PC-3 (cell line): ENCODE data around the gene SLC39A11. TPM values are rescaled to one million over a fixed set of nuclear protein-coding genes. Genes with fewer than 3 reads are reported as not detected.

Experiments
- ATAC-seq: fragments of 200-7000 bp; cut with Tn5 transposase; 2 replicates; pipeline ENCODE4 v1.9.1; 2020; ENCODE audit warnings: mild to moderate bottlenecking, moderate library complexity
- BruUV-seq: library from RNA; stranded (reverse); fragments of 400-500 nt; replicated peaks from 2 replicates; lab custom pipeline; 2021; lab: Mats Ljungman, UMichigan
- CTCF ChIA-PET: fragments of 300-600 bp; sonication (Branson Sonifier 250); formaldehyde crosslinking; loops from one replicate; lab custom pipeline; 2022; ENCODE audit warnings: antibody characterized with exemption; lab: Charles Lee
- POLR2A ChIA-PET: fragments of 300-600 bp; sonication (Branson Sonifier 250); formaldehyde crosslinking; loops from one replicate; lab custom pipeline; 2022; ENCODE audit warnings: antibody characterized with exemption; ENCODE audit not compliant: unreplicated experiment; lab: Charles Lee
- DNase-seq: peaks from one replicate; pipeline ENCODE4 v3.0.0-alpha.2; 2015
- H2AFZ ChIP-seq: fragments of 300-600 bp; sonication (generic); 2 replicates; pipeline ENCODE4 v1.6.0; 2016; ENCODE audit warnings: antibody characterized with exemption, low read length
- H3F3A ChIP-seq: fragments of 300-600 bp; sonication (generic); one replicate; pipeline ENCODE4 v1.6.0; 2017; ENCODE audit warnings: antibody characterized with exemption, low read length, control low read depth, mild to moderate bottlenecking; ENCODE audit not compliant: unreplicated experiment
- H3K27ac ChIP-seq: fragments of 300-600 bp; sonication (generic); 2 replicates; pipeline ENCODE4 v1.5.1; 2016; ENCODE audit warnings: mild to moderate bottlenecking, low read length
- H3K27me3 ChIP-seq: fragments of 300-600 bp; sonication (generic); 2 replicates; pipeline ENCODE4 v1.6.1; 2016; ENCODE audit warnings: low read length, mixed read lengths
- H3K36me3 ChIP-seq: fragments of 300-600 bp; sonication (generic); 2 replicates; pipeline ENCODE4 v1.6.1; 2016; ENCODE audit warnings: low read depth, mixed run types, low read length, mixed read lengths
- H3K4me1 ChIP-seq: fragments of 300-600 bp; sonication (generic); 2 replicates; pipeline ENCODE4 v1.5.1; 2016; ENCODE audit warnings: low read length; ENCODE audit not compliant: insufficient read depth
- H3K4me2 ChIP-seq: fragments of 300-600 bp; sonication (generic); 2 replicates; pipeline ENCODE4 v1.6.0; 2016; ENCODE audit warnings: low read length
- H3K4me3 ChIP-seq: fragments of 300-600 bp; sonication (generic); 2 replicates; pipeline ENCODE4 v1.5.1; 2016; ENCODE audit warnings: mild to moderate bottlenecking, low read length, mixed read lengths
- H3K79me2 ChIP-seq: fragments of 300-600 bp; sonication (generic); 2 replicates; pipeline ENCODE4 v1.6.1; 2017; ENCODE audit warnings: low read length, mixed read lengths
- H3K9ac ChIP-seq: fragments of 300-600 bp; sonication (generic); 2 replicates; pipeline ENCODE4 v1.6.0; 2016; ENCODE audit warnings: mild to moderate bottlenecking, low read length
- H3K9me2 ChIP-seq: fragments of 300-600 bp; sonication (generic); replicated peaks from 2 replicates; pipeline ENCODE4 v1.6.1; 2016; ENCODE audit warnings: mixed run types, low read length, mixed read lengths
- H3K9me3 ChIP-seq: fragments of 300-600 bp; sonication (generic); 2 replicates; pipeline ENCODE4 v1.6.1; 2016; ENCODE audit warnings: low read length, mixed read lengths
- H4K20me1 ChIP-seq: fragments of 300-600 bp; sonication (generic); 2 replicates; pipeline ENCODE4 v1.6.1; 2016; ENCODE audit warnings: low read length, mixed read lengths
- CTCF ChIP-seq: fragments of 300-600 bp; sonication (generic); conservative IDR thresholded peaks from 2 replicates; pipeline ENCODE4 v1.5.1; 2017; ENCODE audit warnings: antibody characterized with exemption, low read depth, mild to moderate bottlenecking, low read length
- EZH2 ChIP-seq: fragments of 300-600 bp; sonication (generic); IDR thresholded peaks from one replicate; pipeline ENCODE4 v1.6.1; 2017; ENCODE audit warnings: antibody characterized with exemption, mild to moderate bottlenecking, low read length; ENCODE audit not compliant: unreplicated experiment
- EZH2phosphoT487 ChIP-seq: fragments of 300-600 bp; sonication (generic); IDR thresholded peaks from 2 replicates; pipeline ENCODE4 v1.6.1; 2018; ENCODE audit warnings: mild to moderate bottlenecking, antibody characterized with exemption, low read length, borderline replicate concordance
- intact Hi-C: fragments of 100-400 bp; cut with micrococcal nuclease; formaldehyde crosslinking; loops from 2 replicates; pipeline ENCODE4 v1.9.0; 2023
- total RNA-seq: library from RNA; depleted of rRNA; stranded (reverse); fragments of >200 nt; gene quantifications from 2 replicates; pipeline ENCODE4 v1.2.3, GENCODE V29; 2014

SLC39A11 gene
- total RNA-seq, 1 experiment from 2014 or later: 37.7 TPM

DNA sequence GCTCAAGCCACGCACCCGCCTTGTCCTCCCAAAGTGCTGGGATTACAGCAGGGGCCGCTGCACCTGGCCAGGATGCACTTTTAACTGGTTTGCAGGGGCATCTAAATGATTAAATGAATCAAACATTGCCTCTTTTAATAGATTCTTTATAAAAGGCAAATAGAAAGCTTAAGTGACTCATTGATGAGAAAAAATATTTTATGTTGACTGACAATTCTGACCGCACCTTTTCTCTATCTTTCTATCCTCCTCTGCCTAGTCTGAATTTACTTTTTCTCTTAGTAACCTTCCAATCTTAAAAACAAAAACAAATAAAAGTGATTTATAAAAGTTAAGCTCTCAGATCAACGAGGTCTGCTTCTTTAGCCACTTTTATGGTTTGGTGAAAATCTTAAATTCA is 35.3 kb downstream of the SLC39A11 start:
- CTCF ChIA-PET: interaction anchor here (0.6 to 0.8 kb wide), 2 partner anchors 13 to 329 kb away, joined by 3 read pairs; no protein-coding TSS in a partner anchor
- Histone ChIP-seq H3K4me1 (peaks cover 35% of the 10 kb centered on the region), H3K9ac (peak overlapping the region; percentile 10; the same call in 1 of the 2 replicates), H3F3A (no peaks in the 10 kb centered on the region), H3K9me2 (no peaks in the 10 kb centered on the region), H3K4me2 (peak overlapping the region; percentile 57), H2AFZ (no peak overlapping the region), H3K27ac (peak overlapping the region; percentile 72), H3K36me3 (no peaks in the 10 kb centered on the region), H3K27me3 (no peaks in the 10 kb centered on the region), H4K20me1 (no peaks in the 10 kb centered on the region), H3K9me3 (no peaks in the 10 kb centered on the region), H3K79me2 (no peaks in the 10 kb centered on the region), H3K4me3 (no peak overlapping the region)
- no TSS peak for BruUV-seq
- peak; percentile 79 for ATAC-seq
- TF ChIP-seq CTCF (peak; percentile 30; the same call in 1 of the 2 replicates), EZH2 (no peak)
- intact Hi-C loops: loop anchor here (5.0 kb wide), 1 partner anchor 35 kb away; the partner anchor contains the start of gene SLC39A11
- peak; percentile 72 for DNase-seq
- POLR2A ChIA-PET: no interaction called here

DNA sequence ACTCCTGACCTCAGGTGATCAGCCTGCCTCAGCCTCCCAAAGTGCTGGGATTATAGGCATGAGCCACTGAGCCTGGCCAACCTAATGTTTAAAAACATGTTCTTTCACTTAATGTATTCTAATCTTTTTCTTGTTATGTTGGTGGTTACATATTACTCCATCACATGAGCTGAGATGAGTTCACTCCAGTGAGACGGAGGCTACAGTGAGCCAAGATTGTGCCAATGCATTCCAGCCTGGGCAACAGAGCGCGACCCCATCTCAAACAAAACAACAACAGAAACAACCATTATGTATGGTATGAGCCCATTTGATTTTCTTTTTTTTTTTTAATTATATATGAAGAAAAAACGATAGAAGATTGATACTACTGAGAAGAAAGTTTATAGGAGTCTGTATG is 39.6 kb downstream of the SLC39A11 start:
- Histone ChIP-seq H3K9me3 (no peaks in the 10 kb centered on the region), H3K79me2 (no peaks in the 10 kb centered on the region), H3F3A (no peaks in the 10 kb centered on the region), H3K27me3 (no peaks in the 10 kb centered on the region), H3K4me2 (no peak overlapping the region), H3K9me2 (no peaks in the 10 kb centered on the region), H3K9ac (no peak overlapping the region), H2AFZ (no peak overlapping the region), H3K27ac (no peak overlapping the region), H3K36me3 (no peaks in the 10 kb centered on the region), H4K20me1 (no peaks in the 10 kb centered on the region), H3K4me3 (no peak overlapping the region), H3K4me1 (peaks cover 16% of the 10 kb centered on the region)
- POLR2A ChIA-PET: no interaction called here
- no TSS peak for BruUV-seq
- intact Hi-C loops: no loop called here
- ATAC-seq (no peak), DNase-seq (no peak)
- no peak for TF ChIP-seq EZH2phosphoT487
- TF ChIP-seq EZH2: no peak
- no peak for TF ChIP-seq CTCF
- CTCF ChIA-PET: no interaction called here

DNA sequence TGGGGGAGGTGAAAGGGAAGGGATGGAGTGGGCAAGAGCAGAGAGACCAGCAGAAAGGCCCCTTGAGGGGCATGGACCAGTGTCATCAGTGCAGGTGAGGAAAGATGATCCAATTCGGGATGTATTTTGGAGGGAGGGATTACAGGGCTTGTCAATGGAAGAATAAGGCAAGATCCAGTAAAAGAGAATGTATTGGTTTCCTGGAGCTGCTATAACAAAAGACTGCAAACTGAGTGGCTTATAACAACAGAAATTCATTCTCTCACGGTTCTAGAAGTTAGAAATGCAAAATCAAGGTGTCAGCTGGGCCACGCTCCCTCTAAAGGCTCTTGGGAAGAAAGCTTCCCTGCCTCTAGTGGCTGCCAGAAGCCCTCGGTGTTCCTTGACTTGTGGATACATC is 41.7 kb downstream of the SLC39A11 start:
- no TSS peak for BruUV-seq
- Histone ChIP-seq H3F3A (no peaks in the 10 kb centered on the region), H3K79me2 (no peaks in the 10 kb centered on the region), H3K36me3 (no peaks in the 10 kb centered on the region), H3K9me3 (no peaks in the 10 kb centered on the region), H3K9me2 (no peaks in the 10 kb centered on the region), H3K27ac (no peak overlapping the region), H3K4me2 (no peak overlapping the region), H3K4me1 (no peaks in the 10 kb centered on the region; the same call in 1 of the 2 replicates), H3K4me3 (no peak overlapping the region), H4K20me1 (no peaks in the 10 kb centered on the region), H3K27me3 (no peaks in the 10 kb centered on the region), H2AFZ (no peak overlapping the region), H3K9ac (no peak overlapping the region)
- intact Hi-C loops: no loop called here
- TF ChIP-seq EZH2 (no peak), CTCF (no peak), EZH2phosphoT487 (no peak)
- ATAC-seq: no peak
- no peak for DNase-seq
- POLR2A ChIA-PET: no interaction called here
- CTCF ChIA-PET: no interaction called here
